Right ventricle myocardium superior (tissue), 1 donor: ENCODE data around the gene MYO15B. TPM values are rescaled to one million over a fixed set of nuclear protein-coding genes. Genes with fewer than 3 reads are reported as not detected.
"Not testable (repeated sequence)": the region's sequence is repeated elsewhere in the genome, so short reads cannot be mapped to it uniquely, and the experiment has no call there.

Source experiments
- ATAC-seq: fragments of 200-7000 bp; cut with Tn5 transposase; one replicate; pipeline ENCODE4 v1.9.1; 2020; ENCODE audit warnings: mild to moderate bottlenecking; ENCODE audit not compliant: poor library complexity
- DNase-seq: peaks from one replicate; pipeline ENCODE4 v3.0.0-alpha.2; 2020
- intact Hi-C: fragments of 100-400 bp; cut with DNase I; formaldehyde crosslinking; loops from one replicate; pipeline ENCODE4 v1.11.2; 2022
- total RNA-seq: library from RNA; stranded (reverse); fragmentation: NEBNext Ultra II Directional; extraction: Animal tissue kit (Norgen Biotek cat#: 25700); gene quantifications from one replicate; pipeline ENCODE4 v1.2.1, GENCODE V29; 2021
- donor health status: DM: no; HTN: yes; CAD: no; lungs with severe emphysema.

The MYO15B gene
- total RNA-seq, 1 donor from 2014 or later, result 37.1 TPM

GRCh38 chr17:75572713-75573539 is 14.7 kb upstream of the MYO15B start:
- intact Hi-C loops, result no loop called here
- no peak for ATAC-seq
- peak; percentile 19 for DNase-seq

GRCh38 chr17:75573540-75573957 is 14.1 kb upstream of the MYO15B start:
- ATAC-seq, result no peak
- intact Hi-C loops, result no loop called here
- DNase-seq, result no peak

GRCh38 chr17:75573994-75574393 is 13.6 kb upstream of the MYO15B start:
- intact Hi-C loops, result no loop called here
- DNase-seq (no peak), ATAC-seq (no peak)

GRCh38 chr17:75574404-75575036 is 13.1 kb upstream of the MYO15B start:
- intact Hi-C loops, result no loop called here
- DNase-seq (no peak), ATAC-seq (no peak)

GRCh38 chr17:75575197-75575596 is 12.4 kb upstream of the MYO15B start:
- ATAC-seq (no peak), DNase-seq (no peak)
- intact Hi-C loops, result no loop called here

GRCh38 chr17:75575728-75576127 is 11.9 kb upstream of the MYO15B start:
- DNase-seq (no peak), ATAC-seq (no peak)
- intact Hi-C loops, result no loop called here

- intact Hi-C loops, result no loop called here
- ATAC-seq (no peak), DNase-seq (no peak)
Observed at GRCh38 chr17:75576661-75577060, 10.9 kb upstream of the MYO15B start.

GRCh38 chr17:75581121-75581725 is 6.4 kb upstream of the MYO15B start:
- ATAC-seq, DNase-seq: not testable (repeated sequence)
- intact Hi-C loops, result loop anchor here (10.0 kb wide), 1 partner anchor 156 kb away; no protein-coding TSS in a partner anchor

GRCh38 chr17:75583197-75583596 is 4.4 kb upstream of the MYO15B start:
- not testable (repeated sequence) for DNase-seq, ATAC-seq
- intact Hi-C loops, result loop anchor here (10.0 kb wide), 1 partner anchor 158 kb away; no protein-coding TSS in a partner anchor

GRCh38 chr17:75584849-75585175 is 2.8 kb upstream of the MYO15B start:
- ATAC-seq (no peak), DNase-seq (no peak)
- intact Hi-C loops, result loop anchor here (5.0 to 10.0 kb wide), 2 partner anchors 63 to 160 kb away; no protein-coding TSS in a partner anchor

- ATAC-seq, result peak; percentile 29
- no peak for DNase-seq
- intact Hi-C loops, result loop anchor here (5.0 to 10.0 kb wide), 2 partner anchors 66 to 164 kb away; no protein-coding TSS in a partner anchor
Observed at GRCh38 chr17:75588596-75589011, 1.0 kb downstream of the MYO15B start.

GRCh38 chr17:75589012-75589918 is 1.7 kb downstream of the MYO15B start:
- intact Hi-C loops, result loop anchor here (5.0 to 10.0 kb wide), 2 partner anchors 67 to 164 kb away; no protein-coding TSS in a partner anchor
- DNase-seq (peak; percentile 98), ATAC-seq (peak; percentile 93)

GRCh38 chr17:75589919-75590303 is 2.3 kb downstream of the MYO15B start:
- ATAC-seq (peak; percentile 0), DNase-seq (no peak)
- intact Hi-C loops, result loop anchor here (5.0 to 10.0 kb wide), 2 partner anchors 68 to 165 kb away; no protein-coding TSS in a partner anchor

GRCh38 chr17:75590314-75590761 is 2.7 kb downstream of the MYO15B start:
- no peak for DNase-seq
- no peak for ATAC-seq
- intact Hi-C loops, result no loop called here

- ATAC-seq (no peak), DNase-seq (no peak)
- intact Hi-C loops, result no loop called here
Observed at GRCh38 chr17:75590849-75591721, 3.5 kb downstream of the MYO15B start.

GRCh38 chr17:75591722-75592302 is 4.2 kb downstream of the MYO15B start:
- DNase-seq, result peak; percentile 24
- ATAC-seq, result no peak
- intact Hi-C loops, result no loop called here
